ENCODE results near the gene PKDREJ. TPM values are rescaled to one million over a fixed set of nuclear protein-coding genes. Genes with fewer than 3 reads are reported as not detected.
A peak's percentile ranks its signal among the peaks of the same experiment; 100 is the strongest.

Gene PKDREJ
- total RNA-seq, 1 experiment from 2014 or later = 0.04 TPM

DNA sequence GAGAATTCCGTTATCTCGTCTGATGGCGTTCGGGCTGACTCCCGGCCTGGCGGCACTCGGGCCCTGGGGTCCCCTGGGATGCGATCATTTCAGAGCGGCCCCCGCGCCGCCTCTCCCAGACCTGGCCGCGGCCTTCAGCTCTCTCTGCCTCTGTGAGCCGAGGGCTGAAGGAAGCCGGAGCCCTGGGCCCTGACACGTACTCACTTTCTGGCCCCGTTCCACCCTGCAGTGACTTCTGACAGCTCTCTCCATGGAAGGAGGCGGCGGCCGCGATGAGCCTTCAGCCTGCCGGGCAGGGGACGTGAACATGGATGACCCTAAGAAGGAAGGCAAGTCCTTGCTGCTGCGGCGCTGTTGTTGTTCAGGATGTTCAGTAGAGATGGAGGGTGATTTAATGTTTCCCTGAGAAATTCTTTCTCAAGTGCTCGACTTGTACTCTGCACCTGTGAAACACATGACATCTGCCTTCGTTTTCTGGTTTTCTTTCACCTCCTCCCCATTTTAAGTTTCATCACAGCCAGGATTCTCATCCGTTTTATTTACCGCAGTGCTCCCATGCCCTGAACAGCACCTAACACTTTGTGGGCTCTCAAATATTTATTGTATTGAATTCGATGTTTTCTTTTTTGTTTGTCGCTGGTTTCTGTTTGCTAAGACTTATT is 34.1 kb upstream of the PKDREJ start:
- Histone ChIP-seq H3K79me1 (ENCODE audit: insufficient read depth, low read depth, low read length, poor library complexity, severe bottlenecking) (no peaks in the 10 kb centered on the region), H2BK120ac (ENCODE audit: low read depth, low read length, poor library complexity, severe bottlenecking) (no peak overlapping the region), H3T11ph (ENCODE audit: low read length) (no peak overlapping the region), H3K79me2 (ENCODE audit: insufficient read depth, low read length) (no peaks in the 10 kb centered on the region; the same call in 1 of the 2 replicates), H3K27ac (ENCODE audit: insufficient read length, low read depth, low read length) (no peak overlapping the region), H3K23me2 (ENCODE audit: insufficient read length, low read depth, low read length, poor library complexity, severe bottlenecking) (peaks cover 9% of the 10 kb centered on the region), H3K9ac (ENCODE audit: extremely low read depth, insufficient read length, low read length) (peak overlapping the region; percentile 60), H4K91ac (ENCODE audit: insufficient read length, low read depth, low read length) (no peak overlapping the region), H2AFZ (ENCODE audit: low read length) (no peak overlapping the region), H3K14ac (ENCODE audit: insufficient read depth, low read length) (no peak overlapping the region; the same call in 1 of the 2 replicates), H3K18ac (ENCODE audit: insufficient read length, low read depth, low read length) (no peak overlapping the region), H3K4ac (ENCODE audit: low read depth, low read length) (no peak overlapping the region), H2BK15ac (ENCODE audit: low read depth, low read length) (no peak overlapping the region), H3K4me2 (ENCODE audit: insufficient read depth, insufficient read length, low read length) (peak overlapping the region; percentile 91), H3K4me1 (ENCODE audit: insufficient read depth, low read length) (no peaks in the 10 kb centered on the region), H4K20me1 (ENCODE audit: control insufficient read depth, insufficient read depth, insufficient read length) (no peaks in the 10 kb centered on the region), H4K5ac (ENCODE audit: insufficient read length, low read depth, low read length) (no peak overlapping the region), H3K23ac (ENCODE audit: insufficient read length, low read depth, low read length) (no peak overlapping the region), H3K56ac (ENCODE audit: insufficient read length, low read depth, low read length) (no peak overlapping the region), H3K27me3 (ENCODE audit: insufficient read depth, low read length) (no peaks in the 10 kb centered on the region), H2BK12ac (ENCODE audit: insufficient read length, low read depth, low read length) (no peak overlapping the region), H4K8ac (replicated peaks; ENCODE audit: insufficient read length, low read depth, low read length) (no peak overlapping the region), H2BK20ac (ENCODE audit: low read depth, low read length, poor library complexity, severe bottlenecking) (no peak overlapping the region), H2BK5ac (ENCODE audit: insufficient read length, low read length) (no peak overlapping the region), H3K9me3 (ENCODE audit: control insufficient read depth, low read depth, low read length) (no peaks in the 10 kb centered on the region), H2AK5ac (ENCODE audit: insufficient read length, low read length) (no peak overlapping the region)
- peaks cover 17 to 38% (median 37%) of the 10 kb centered on the region in 3 experiments; a peak in 6 of 7 replicates for H3K36me3 Mint-ChIP-seq (ENCODE audit: insufficient read depth in 1 of 3, low read depth in 3 of 3)
- H3K9me3 Mint-ChIP-seq = no peaks in the 10 kb centered on the region
- peak overlapping the region; percentile 84 to 87 for H3K4me3 Mint-ChIP-seq
- no peaks in the 10 kb centered on the region for H3K27me3 Mint-ChIP-seq (ENCODE audit: low read depth)
- DNase-seq = no peak
- peak overlapping the region in 2 of 3 experiments; percentile 35 to 65; a peak in 2 of 7 replicates for H3K27ac Mint-ChIP-seq
- TF ChIP-seq, protein P1, sequence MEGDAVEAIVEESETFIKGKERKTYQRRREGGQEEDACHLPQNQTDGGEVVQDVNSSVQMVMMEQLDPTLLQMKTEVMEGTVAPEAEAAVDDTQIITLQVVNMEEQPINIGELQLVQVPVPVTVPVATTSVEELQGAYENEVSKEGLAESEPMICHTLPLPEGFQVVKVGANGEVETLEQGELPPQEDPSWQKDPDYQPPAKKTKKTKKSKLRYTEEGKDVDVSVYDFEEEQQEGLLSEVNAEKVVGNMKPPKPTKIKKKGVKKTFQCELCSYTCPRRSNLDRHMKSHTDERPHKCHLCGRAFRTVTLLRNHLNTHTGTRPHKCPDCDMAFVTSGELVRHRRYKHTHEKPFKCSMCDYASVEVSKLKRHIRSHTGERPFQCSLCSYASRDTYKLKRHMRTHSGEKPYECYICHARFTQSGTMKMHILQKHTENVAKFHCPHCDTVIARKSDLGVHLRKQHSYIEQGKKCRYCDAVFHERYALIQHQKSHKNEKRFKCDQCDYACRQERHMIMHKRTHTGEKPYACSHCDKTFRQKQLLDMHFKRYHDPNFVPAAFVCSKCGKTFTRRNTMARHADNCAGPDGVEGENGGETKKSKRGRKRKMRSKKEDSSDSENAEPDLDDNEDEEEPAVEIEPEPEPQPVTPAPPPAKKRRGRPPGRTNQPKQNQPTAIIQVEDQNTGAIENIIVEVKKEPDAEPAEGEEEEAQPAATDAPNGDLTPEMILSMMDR (conservative IDR thresholded peaks at IDR 0.05) = no peak
- H3K4me1 Mint-ChIP-seq = peaks cover 23% of the 10 kb centered on the region in 2 experiments
- WGBS (ENCODE audit: extremely low coverage, insufficient read length, low lambda C conversion rate) = no CpG with 5 or more reads among the region's 32 CpGs

Data from H9 (cell line).